DND-41 (cell line): ENCODE measurements around the gene MAPK1IP1L.

Experiments used
- ATAC-seq: fragments of 200-7000 bp; cut with Tn5 transposase; 3 replicates; pipeline ENCODE4 v1.9.1; 2021; ENCODE audit warnings: low read depth; ENCODE audit not compliant: insufficient read depth
- DNase-seq: peaks from one replicate; pipeline ENCODE4 v3.0.0-alpha.2; 2020
- H2AFZ ChIP-seq: 2 replicates; pipeline ENCODE4 v1.6.0; 2012; ENCODE audit warnings: low read depth, low read length
- H3K27ac ChIP-seq: 2 replicates; pipeline ENCODE4 v1.5.1; 2012; ENCODE audit warnings: low read length, inconsistent platforms
- H3K27me3 ChIP-seq: fragments of 200-600 bp; sonication (generic); 2 replicates; pipeline ENCODE4 v1.6.0; 2012; ENCODE audit warnings: low read length, mild to moderate bottlenecking, inconsistent platforms; ENCODE audit not compliant: insufficient read depth, poor library complexity
- H3K36me3 ChIP-seq: 2 replicates; pipeline ENCODE4 v1.5.1; 2012; ENCODE audit warnings: low read length, inconsistent platforms; ENCODE audit not compliant: insufficient read depth
- H3K4me1 ChIP-seq: 2 replicates; pipeline ENCODE4 v1.5.1; 2012; ENCODE audit warnings: mild to moderate bottlenecking, low read length; ENCODE audit not compliant: insufficient read depth
- H3K4me2 ChIP-seq: 2 replicates; pipeline ENCODE4 v1.6.0; 2012; ENCODE audit warnings: mild to moderate bottlenecking, moderate library complexity, low read length, inconsistent platforms; ENCODE audit not compliant: insufficient read depth
- H3K4me3 ChIP-seq, 2 experiments: fragments of 200-600 bp in 1 of 2; shearing (Covaris generic) in 1 of 2; 2 replicates each; pipeline ENCODE4 v1.5.1; 2012 to 2016; ENCODE audit warnings: inconsistent platforms in 2 of 2, low read length in 2 of 2, mild to moderate bottlenecking in 2 of 2, low read depth in 1 of 2, moderate library complexity in 1 of 2
- H3K79me2 ChIP-seq: 2 replicates; pipeline ENCODE4 v1.6.0; 2012; ENCODE audit warnings: low read length, inconsistent platforms; ENCODE audit not compliant: insufficient read depth
- H3K9ac ChIP-seq: 2 replicates; pipeline ENCODE4 v1.6.0; 2012; ENCODE audit warnings: low read depth, mild to moderate bottlenecking, inconsistent platforms, low read length, moderate library complexity
- H3K9me3 ChIP-seq: 2 replicates; pipeline ENCODE4 v1.5.1; 2012; ENCODE audit warnings: low read length, moderate library complexity, mild to moderate bottlenecking, inconsistent platforms; ENCODE audit not compliant: insufficient read depth, severe bottlenecking
- H4K20me1 ChIP-seq: 2 replicates; pipeline ENCODE4 v1.6.0; 2012; ENCODE audit warnings: low read length; ENCODE audit not compliant: insufficient read depth
- CTCF ChIP-seq: IDR thresholded peaks from 2 replicates; pipeline ENCODE4 v1.5.1; 2012; ENCODE audit warnings: borderline replicate concordance, low read length, moderate library complexity, mild to moderate bottlenecking; ENCODE audit not compliant: poor library complexity, severe bottlenecking; ENCODE audit errors: extremely low read depth
- EZH2 ChIP-seq: IDR thresholded peaks from 3 replicates; pipeline ENCODE4 v1.6.1; 2012; ENCODE audit warnings: borderline replicate concordance, low read depth, mild to moderate bottlenecking, moderate library complexity, low read length, inconsistent platforms; ENCODE audit not compliant: severe bottlenecking

Gene MAPK1IP1L

GRCh38 chr14:55052269-55052930 is 953 bp downstream of the MAPK1IP1L start:
- peak overlapping the region; percentile 97 for H3K27ac ChIP-seq
- H3K4me1 ChIP-seq, result peaks cover 44% of the 10 kb centered on the region
- peaks cover 26% of the 10 kb centered on the region for H3K36me3 ChIP-seq
- TF ChIP-seq CTCF (no peak), EZH2 (no peak)
- DNase-seq (no peak), ATAC-seq (no peak)
- peaks cover 50% of the 10 kb centered on the region for H4K20me1 ChIP-seq
- peak overlapping the region; percentile 98; the same call in 1 of the 2 replicates for H2AFZ ChIP-seq
- H3K9ac ChIP-seq, result peak overlapping the region; percentile 98
- H3K9me3 ChIP-seq, result no peaks in the 10 kb centered on the region
- peak overlapping the region; percentile 89 for H3K4me2 ChIP-seq
- H3K27me3 ChIP-seq, result no peaks in the 10 kb centered on the region
- peaks cover 59% of the 10 kb centered on the region for H3K79me2 ChIP-seq
- H3K4me3 ChIP-seq, result peak overlapping the region; percentile 83 to 95

- Histone ChIP-seq H3K4me1 (peaks cover 44% of the 10 kb centered on the region), H3K4me3 (peak overlapping the region; percentile 83 to 95; a peak in 3 of 4 replicates), H2AFZ (no peak overlapping the region), H4K20me1 (peaks cover 54% of the 10 kb centered on the region), H3K79me2 (peaks cover 65% of the 10 kb centered on the region), H3K9me3 (no peaks in the 10 kb centered on the region), H3K4me2 (peak overlapping the region; percentile 89), H3K36me3 (peaks cover 31% of the 10 kb centered on the region), H3K9ac (peak overlapping the region; percentile 98), H3K27ac (peak overlapping the region; percentile 97; the same call in 1 of the 2 replicates), H3K27me3 (no peaks in the 10 kb centered on the region)
- DNase-seq (no peak), ATAC-seq (no peak)
- TF ChIP-seq EZH2 (no peak), CTCF (no peak)
These were observed 1.6 kb downstream of the MAPK1IP1L start for GRCh38 chr14:55053018-55053417.

- H3K9me3 ChIP-seq, result no peaks in the 10 kb centered on the region
- no peak overlapping the region for H3K9ac ChIP-seq
- H3K27me3 ChIP-seq, result no peaks in the 10 kb centered on the region
- peak overlapping the region; percentile 89 for H3K4me2 ChIP-seq
- no peak for DNase-seq
- peaks cover 35% of the 10 kb centered on the region for H3K36me3 ChIP-seq
- no peak for ATAC-seq
- peak overlapping the region in 1 of 2 experiments; percentile 83; a peak in 1 of 4 replicates for H3K4me3 ChIP-seq
- TF ChIP-seq EZH2 (no peak), CTCF (no peak)
- H2AFZ ChIP-seq, result no peak overlapping the region
- H3K79me2 ChIP-seq, result peaks cover 70% of the 10 kb centered on the region
- H4K20me1 ChIP-seq, result peaks cover 58% of the 10 kb centered on the region
- H3K4me1 ChIP-seq, result peaks cover 44% of the 10 kb centered on the region
- H3K27ac ChIP-seq, result no peak overlapping the region
These were observed 2.1 kb downstream of the MAPK1IP1L start for GRCh38 chr14:55053500-55053899.
